ACHN (cell line): ENCODE results near the gene ESRP2.

ENCODE experiments used
- DNase-seq: peaks from one replicate; pipeline ENCODE4 v3.0.0-alpha.2; 2015
- in situ Hi-C: cut with HindIII; loops from 2 replicates; pipeline ENCODE4 v1.10.0; 2017; ENCODE audit warnings: low sequenced_read_pairs, low pct_ligation_motif_present, low pct_unique_long_range_greater_than_20kb

Gene ESRP2

DNA sequence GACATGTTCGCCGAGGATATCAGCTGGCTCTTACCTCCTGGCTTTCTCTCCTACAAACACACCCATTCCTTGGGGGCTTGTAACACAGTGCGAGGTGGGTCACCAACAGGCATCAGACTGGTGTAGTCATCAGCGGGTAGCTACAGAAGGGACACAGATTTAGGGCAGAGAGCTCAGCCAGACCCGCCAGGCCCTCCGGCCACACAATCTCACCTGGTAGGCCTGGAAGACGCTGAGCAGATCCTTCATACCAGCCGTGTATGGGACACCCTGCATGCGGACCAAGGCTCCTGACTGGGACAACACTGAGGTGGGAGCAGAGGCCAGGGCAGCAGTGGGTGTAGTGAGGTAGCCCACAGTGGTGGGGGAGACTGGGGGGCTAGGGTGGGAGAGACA, 5.8 kb downstream of the ESRP2 start:
- in situ Hi-C loops = no loop called here
- DNase-seq = no peak

DNA sequence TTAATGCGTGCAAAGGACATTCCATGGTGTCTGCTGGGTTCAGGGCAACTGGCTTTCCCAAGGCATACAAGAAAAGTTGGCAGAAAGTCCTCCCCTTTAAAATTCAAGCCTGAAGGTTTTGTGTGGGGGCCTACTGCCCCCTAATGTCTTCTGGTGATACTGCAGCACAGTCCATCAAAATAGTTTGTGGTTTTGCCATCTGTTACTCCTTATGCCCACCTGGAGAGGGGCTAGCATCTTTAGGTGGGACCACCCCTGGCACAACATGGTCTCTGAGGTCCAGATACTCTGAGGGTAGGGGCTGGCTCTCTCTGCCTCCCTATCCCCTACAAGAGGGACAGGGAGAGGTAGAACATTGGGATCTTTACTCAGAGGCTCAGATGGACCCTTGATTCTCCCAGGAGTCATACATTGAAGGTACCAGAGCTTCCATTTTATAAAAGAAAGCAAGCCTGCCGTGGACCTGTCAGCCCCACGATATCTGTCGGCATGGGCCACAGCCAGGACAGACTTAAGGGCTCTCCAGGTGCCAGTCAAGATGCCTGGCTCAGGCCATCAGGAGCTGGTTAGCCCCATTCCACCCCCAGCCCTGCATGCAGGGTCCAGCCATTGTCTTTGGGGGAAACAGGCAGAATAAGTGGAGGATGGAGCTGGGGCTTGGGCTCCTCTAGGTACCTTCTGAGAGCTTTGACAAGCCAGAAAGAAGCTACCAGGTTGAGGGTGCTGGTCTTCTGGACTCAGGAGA, 6.3 kb downstream of the ESRP2 start:
- DNase-seq = peak; percentile 73
- in situ Hi-C loops = no loop called here

DNA sequence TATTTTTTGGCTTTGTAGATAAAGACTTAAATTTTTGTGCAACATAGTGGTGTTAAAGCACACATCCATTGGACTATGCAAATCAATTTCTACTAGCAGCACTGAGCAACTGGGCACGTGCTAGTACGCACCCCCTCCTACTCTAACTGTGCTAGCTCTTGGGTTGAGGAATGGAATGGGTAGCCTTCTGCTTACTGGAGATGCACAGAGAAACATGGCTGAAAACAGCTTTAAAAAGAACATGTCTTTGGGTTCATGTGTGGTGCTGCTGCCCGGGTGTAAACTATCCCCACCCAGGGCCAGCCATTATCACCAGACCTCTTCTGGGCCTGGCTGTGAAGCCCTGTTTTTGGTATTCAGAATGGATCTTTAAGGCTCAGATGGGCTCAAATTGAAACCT, 7.3 kb downstream of the ESRP2 start:
- in situ Hi-C loops = no loop called here
- DNase-seq = no peak

DNA sequence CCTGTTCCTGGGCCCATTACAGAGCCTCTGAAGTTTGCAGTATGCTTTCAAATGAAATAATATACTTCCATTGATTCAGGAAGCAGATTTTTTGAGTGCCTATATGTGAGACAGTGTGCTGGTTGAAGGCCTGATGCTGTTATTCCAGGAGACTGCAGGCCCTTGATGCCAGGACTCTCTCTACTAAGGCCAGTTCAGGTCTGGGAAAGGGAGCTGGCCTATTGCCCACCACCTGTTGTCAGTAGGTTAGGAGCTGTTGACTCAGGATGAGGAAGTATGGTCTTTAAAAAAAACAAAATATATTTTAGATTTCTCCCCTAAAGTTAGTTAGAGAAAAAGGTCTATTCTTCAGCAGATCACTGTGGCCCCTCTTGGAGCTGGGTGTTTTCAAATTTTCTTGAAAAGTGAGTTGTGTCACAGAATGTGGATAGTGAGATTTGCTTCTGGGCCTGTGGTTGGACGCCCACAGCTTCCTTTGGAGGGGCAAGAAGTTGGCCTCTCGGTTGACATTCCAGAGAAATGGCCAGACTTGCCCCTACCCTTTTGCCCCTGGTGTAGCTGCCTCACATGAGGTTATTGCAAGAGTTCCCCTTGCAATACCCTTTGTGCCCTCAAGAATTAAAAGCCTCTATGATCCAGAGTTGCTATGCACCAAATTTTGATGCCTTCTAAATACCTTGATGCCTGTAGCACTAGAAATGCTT, 7.9 kb downstream of the ESRP2 start:
- in situ Hi-C loops = no loop called here
- no peak for DNase-seq

DNA sequence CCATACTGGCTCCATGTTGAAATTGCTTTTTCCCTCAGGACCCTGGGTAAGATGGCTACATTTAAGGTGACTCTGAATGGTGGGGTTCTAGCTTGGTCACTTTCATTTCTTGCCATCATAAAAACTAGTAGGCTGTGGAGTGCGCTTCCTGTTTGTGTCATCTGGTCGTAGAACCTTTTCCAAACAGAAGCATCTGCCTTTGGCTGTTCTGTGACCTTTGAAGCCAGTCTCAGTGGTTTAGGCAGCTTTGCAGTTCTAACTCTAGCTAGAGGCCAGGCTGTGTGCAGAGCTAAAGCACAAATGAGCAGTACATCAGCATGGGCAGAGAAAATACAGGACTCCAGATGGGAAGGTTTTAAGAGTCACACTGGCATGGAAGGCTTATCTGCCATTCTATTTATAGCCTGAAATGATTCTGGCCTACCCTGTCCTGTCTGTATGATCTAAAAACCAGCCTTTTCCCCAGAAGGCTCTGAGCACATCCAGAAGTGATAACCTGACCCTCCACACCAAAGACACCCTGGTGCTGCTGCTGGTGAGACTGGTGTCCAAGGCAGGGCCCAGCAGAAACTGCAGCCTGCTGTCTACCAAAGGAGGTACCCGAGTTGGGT, 8.6 kb downstream of the ESRP2 start:
- DNase-seq = no peak
- in situ Hi-C loops = no loop called here

DNA sequence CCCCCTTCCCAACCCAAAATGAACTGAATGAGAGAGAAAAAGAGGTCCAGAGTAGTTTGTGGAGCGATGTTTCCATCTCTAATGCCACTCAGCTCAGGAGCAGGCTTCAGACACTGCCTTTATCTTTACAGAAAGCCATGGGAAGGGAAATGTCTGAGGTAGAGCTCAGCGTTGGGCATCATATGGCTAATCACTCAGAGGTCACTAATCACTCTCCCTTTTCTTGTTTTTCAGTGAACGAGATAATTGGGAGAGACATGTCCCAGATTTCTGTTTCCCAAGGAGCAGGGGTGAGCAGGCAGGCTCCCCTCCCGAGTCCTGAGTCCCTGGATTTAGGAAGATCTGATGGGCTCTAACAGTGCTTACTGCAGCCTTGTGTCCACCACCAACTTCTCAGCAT, 9.8 kb downstream of the ESRP2 start:
- no peak for DNase-seq
- in situ Hi-C loops = no loop called here

DNA sequence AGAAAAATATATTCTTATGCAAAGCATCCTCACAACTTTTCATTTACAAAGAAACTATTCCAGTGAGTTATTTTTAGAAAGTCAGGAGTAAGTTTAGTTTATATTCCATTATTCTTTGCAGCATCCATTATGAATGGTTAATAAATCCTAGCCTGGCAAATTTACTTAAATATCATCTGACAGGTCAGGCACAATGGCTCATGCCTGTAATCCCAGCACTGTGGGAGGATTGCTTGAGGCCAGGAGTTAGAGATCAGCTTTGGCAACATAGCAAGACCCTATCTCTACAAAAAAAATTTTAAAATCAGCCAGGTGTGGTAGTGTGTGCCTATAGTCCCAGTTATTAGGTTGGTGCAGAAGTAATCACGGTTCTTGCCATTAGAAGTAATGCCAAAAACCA, 12.9 kb downstream of the ESRP2 start:
- DNase-seq = no peak
- in situ Hi-C loops = loop anchor here (25.0 kb wide), 1 partner anchor 236 kb away; the partner anchor contains the start of genes DPEP2 and DPEP3

DNA sequence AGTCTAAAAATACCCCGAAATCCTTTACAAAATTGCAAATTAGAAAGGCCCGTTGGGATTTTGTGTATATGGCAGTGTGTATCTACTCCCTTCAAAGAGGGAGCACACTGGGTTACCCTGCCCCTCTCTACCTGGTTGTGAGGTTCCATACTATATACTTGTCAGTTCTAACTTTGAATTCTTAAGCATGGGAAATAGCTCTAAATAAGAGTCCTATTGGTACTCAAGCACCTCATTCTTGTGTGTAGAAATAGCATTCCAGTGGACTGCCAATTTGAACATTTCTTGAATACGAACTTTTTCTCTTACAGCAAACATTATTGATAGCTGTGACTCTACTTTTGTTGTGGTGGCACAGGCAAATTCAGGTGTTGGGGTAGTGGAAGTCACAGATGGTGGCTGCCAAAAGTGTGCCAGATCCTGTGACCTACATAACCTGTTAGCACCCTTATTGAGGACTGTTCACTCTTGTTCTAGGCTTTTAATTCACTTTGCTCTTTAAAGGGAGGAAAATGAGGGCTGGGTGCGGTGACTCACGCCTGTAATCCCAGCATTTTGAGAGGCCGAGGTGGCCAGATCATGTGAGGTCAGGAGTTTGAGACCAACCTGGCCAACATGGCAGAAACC, 16.1 kb downstream of the ESRP2 start:
- no peak for DNase-seq
- in situ Hi-C loops = loop anchor here (25.0 kb wide), 1 partner anchor 233 kb away; the partner anchor contains the start of genes DPEP2 and DPEP3

DNA sequence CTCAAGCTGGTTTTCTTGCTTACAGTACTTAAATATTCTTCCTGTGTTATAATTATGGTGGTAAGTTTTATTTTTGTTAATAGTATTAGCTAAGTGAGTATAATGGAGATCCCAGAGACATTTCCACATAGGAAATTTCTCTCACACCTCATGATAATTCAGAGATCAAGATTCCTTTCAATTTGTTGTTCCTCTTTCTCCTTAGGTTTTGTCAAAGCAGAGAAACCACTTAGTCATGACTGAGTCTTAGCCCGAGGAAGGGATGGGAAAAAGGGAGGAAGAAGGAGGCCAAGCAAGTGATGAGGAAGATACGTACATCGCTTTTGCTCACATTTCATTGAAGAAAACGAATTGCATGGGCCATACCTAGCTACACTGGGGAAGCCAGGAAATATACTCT, 18.4 kb downstream of the ESRP2 start:
- in situ Hi-C loops = loop anchor here (25.0 kb wide), 1 partner anchor 230 kb away; the partner anchor contains the start of genes DPEP2 and DPEP3
- DNase-seq = no peak

DNA sequence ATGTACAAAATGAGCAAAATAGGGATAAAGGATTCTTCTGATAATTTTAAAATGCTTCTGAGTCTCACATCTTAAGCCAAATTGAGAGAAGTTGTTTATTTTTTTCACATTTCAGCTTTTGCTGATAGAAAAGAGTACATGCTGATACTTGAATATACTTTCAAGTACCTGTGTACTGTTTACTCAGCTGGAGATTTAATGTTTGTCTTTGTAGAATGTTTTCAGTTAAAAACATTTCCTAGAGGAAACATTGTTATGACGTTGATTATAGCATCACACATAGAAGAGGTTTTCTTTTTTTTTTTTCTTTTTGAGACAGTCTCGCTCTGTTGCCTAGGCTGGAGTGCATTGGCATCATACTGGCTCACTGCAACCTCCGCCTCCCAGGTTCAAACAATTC, 19.7 kb downstream of the ESRP2 start:
- no peak for DNase-seq
- in situ Hi-C loops = loop anchor here (25.0 kb wide), 1 partner anchor 229 kb away; the partner anchor contains the start of genes DPEP2 and DPEP3

DNA sequence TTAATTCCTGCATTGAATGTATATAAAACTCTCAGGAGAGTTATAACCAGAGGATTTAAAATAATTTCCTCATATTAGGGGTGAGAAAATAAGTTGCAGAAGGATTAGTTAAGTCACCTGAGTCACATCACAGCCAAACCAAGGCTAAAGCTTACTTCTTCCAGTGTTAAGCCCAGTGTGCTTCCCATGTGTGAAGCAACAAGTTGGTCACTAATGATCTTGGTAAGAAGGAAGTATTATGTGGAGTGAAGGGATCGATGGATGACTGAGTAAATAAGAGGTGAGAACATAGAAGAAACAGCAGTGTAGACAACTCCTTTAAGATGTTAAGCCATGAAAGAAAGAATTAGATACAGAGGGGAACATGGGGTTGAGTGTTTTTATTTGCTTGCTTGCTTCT, 20.6 kb downstream of the ESRP2 start:
- in situ Hi-C loops = loop anchor here (25.0 kb wide), 1 partner anchor 228 kb away; the partner anchor contains the start of genes DPEP2 and DPEP3
- DNase-seq = no peak

DNA sequence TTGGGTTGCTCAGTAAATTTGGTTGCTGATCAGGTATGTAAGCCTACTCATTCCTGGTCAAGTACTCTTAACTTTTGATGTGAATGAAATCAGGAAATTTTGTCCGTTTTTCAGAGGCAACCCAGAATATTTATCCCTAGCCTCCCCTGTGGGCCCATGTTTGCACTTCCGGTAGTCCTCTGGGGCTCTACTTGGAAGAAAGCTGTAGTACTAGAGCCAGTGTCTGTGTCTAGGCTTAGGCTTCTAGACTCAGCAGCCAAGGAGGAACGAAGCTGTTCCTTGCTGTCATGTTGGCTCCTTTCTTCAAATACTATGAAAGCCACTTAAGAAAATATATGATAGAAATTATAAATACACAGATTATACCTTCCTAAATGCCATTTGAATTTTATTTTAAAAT, 21.2 kb downstream of the ESRP2 start:
- no peak for DNase-seq
- in situ Hi-C loops = loop anchor here (25.0 kb wide), 1 partner anchor 227 kb away; the partner anchor contains the start of genes DPEP2 and DPEP3

DNA sequence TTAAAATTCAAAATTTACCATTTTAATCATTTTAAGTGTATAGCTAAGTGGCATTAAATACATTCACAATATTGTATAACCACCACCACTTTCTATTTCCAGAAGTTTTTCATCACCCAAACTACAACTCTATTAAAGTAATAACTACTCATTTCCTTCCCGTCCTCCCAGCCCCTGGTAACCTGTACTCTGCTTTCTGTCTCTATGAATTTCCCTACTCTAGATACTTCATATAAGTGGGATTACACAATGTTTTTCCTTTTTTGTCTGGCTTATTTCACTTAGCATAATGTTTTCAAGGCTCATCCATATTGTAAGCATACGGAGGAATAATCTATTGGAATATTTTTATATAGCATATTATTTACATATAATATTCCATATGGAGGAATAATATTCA, 29.7 kb downstream of the ESRP2 start:
- in situ Hi-C loops = loop anchor here (25.0 kb wide), 1 partner anchor 219 kb away; the partner anchor contains the start of genes DPEP2 and DPEP3
- DNase-seq = no peak

DNA sequence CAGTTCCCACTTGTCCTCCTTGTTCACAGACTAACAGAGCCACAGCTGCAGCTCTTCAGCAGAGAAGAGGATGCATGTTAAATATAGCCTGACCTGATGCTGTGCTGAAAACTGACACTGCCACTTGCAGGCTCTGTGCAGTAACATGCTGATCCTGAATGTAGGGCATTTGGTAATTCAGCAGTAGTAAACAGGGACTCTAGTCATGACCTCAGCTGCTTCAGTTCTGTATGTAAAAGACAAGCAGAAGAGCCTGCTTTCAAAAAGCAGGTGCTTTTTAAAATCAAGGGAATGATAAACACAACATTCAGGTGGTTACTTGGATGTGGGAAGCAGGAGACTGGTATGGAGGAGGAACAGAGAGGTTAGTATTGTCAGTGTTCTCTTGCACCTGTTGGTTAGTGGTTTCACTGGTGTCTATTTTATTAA, 33.8 kb downstream of the ESRP2 start:
- in situ Hi-C loops = loop anchor here (25.0 kb wide), 1 partner anchor 215 kb away; the partner anchor contains the start of genes DPEP2 and DPEP3
- no peak for DNase-seq

DNA sequence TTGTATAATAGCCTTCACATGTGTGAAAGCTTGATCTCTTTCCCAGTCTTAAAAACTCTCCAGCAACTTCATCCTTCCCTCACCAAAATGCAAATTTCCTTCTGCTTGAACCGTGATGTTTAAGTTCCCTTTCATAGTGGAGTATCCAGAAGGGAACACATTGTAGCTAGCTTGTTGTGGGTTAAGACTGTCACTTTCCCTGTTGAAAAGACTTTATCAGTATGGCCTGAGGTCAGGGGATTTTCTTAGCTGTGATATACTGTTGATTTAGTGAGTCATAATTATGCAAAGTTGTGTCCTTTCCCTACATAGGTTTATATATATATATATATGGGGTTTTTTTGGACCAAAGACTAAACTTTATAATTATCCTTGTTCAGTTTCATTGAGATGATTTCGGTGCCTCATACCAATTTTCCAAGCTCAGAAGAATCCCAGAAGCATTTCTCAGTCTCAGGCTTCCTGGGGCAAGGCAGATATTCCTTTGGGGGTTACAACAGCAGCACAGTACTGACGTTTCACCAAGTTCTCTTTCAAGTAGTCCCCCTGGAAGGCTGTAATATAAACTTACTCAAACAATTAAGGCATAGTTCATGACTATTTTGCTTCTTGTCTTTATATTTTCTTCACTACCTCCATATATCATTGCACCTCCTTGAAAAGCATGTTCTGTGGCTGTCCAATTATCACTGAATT, 35.7 kb downstream of the ESRP2 start:
- DNase-seq = no peak
- in situ Hi-C loops = loop anchor here (25.0 kb wide), 1 partner anchor 213 kb away; the partner anchor contains the start of genes DPEP2 and DPEP3

DNA sequence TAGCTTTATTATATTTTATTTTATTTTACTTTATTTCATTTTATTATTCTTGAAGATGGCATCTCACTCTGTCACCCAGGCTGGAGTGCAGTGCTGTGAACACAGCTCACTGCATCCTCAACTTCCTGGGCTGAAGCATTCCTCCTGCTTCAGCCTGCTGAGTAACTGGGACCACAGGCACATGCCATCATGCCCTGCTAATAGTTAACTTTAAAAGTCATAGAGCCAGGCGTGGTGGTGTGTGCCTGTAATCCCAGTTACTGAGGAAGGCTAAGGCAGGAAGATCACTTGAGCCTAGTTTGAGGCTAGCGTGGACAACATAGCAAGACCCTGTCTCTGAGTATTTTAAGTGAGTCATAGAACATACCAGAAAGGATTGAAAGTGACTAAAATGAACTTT, 38.7 kb downstream of the ESRP2 start:
- in situ Hi-C loops = no loop called here
- peak; percentile 84 for DNase-seq

DNA sequence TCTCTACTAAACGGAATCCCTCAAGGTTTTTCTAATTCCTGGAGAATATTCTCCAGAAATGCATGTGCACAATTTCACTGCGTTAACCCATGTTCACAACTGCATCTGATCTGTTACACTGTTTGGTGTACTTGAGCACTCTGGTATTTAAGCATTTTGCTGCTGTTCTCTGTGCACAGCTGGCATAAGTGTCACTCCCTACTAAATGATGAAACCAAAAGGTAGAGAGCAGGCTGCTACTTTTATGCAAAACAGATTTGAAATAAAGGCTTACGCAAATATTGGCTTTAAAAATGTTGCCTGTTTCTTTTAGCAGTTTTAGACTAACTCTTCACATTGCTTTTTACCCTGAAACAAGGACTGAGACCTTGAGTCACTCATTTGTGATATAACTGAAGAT, 41.7 kb downstream of the ESRP2 start:
- in situ Hi-C loops = no loop called here
- no peak for DNase-seq
